22Rv1 (cell line): Measurements from ENCODE around the gene PCNX4.

Experiments
- ZFX ChIP-seq: fragments of 450-650 bp; IDR thresholded peaks from 2 replicates; pipeline ENCODE4 v1.6.1; 2017; ENCODE audit warnings: antibody characterized with exemption, borderline replicate concordance
- TF ChIP-seq, protein P1 (sequence below): fragments of 450-650 bp; IDR thresholded peaks from 2 replicates; pipeline ENCODE4 v1.5.1; 2017; ENCODE audit warnings: mild to moderate bottlenecking

DNA sequence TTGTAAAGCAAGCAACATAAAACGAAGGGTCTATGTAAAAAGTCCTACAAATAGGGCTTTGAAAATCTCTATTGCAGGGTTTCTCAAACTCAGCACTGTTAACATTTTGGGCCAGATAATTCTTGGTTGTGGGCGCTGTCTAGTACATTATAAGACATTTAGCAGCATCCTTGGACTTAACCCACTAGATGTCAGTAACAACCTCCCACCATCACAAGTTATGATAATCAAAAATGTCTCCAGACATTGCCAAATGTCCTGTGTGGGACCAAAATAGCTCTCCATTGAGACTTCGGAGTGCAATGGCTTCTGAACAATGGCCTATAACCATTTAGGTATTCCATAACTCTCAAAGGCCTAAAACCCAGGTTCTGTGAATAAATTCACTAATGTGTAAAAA is 96.4 kb downstream of the PCNX4 start:
- TF ChIP-seq, protein P1, sequence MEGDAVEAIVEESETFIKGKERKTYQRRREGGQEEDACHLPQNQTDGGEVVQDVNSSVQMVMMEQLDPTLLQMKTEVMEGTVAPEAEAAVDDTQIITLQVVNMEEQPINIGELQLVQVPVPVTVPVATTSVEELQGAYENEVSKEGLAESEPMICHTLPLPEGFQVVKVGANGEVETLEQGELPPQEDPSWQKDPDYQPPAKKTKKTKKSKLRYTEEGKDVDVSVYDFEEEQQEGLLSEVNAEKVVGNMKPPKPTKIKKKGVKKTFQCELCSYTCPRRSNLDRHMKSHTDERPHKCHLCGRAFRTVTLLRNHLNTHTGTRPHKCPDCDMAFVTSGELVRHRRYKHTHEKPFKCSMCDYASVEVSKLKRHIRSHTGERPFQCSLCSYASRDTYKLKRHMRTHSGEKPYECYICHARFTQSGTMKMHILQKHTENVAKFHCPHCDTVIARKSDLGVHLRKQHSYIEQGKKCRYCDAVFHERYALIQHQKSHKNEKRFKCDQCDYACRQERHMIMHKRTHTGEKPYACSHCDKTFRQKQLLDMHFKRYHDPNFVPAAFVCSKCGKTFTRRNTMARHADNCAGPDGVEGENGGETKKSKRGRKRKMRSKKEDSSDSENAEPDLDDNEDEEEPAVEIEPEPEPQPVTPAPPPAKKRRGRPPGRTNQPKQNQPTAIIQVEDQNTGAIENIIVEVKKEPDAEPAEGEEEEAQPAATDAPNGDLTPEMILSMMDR, result peak; percentile 48
- TF ChIP-seq ZFX, result no peak
